Coronary artery (tissue), 2 donors: Measurements from ENCODE around the gene PLA2G4A.
"Not testable (repeated sequence)": the region's sequence is repeated elsewhere in the genome, so short reads cannot be mapped to it uniquely, and the experiment has no call there.

Experiments
- DNase-seq: peaks from one replicate; pipeline ENCODE4 v3.0.0-alpha.2; 2017; ENCODE audit warnings: low spot score
- H3K27ac ChIP-seq, 2 donors: fragments of 200-600 bp; sonication (generic); one replicate each; pipeline ENCODE4 v1.5.1; 2016 to 2019
- H3K4me3 ChIP-seq: fragments of 200-600 bp; sonication (generic); 2 replicates; pipeline ENCODE4 v1.5.1; 2016; ENCODE audit warnings: mild to moderate bottlenecking, moderate library complexity
- TF ChIP-seq, protein P1 (sequence below): fragments of 200-600 bp; sonication (generic); IDR thresholded peaks from one replicate; pipeline ENCODE4 v1.5.1; 2019; ENCODE audit warnings: antibody characterized with exemption

Gene PLA2G4A

DNA sequence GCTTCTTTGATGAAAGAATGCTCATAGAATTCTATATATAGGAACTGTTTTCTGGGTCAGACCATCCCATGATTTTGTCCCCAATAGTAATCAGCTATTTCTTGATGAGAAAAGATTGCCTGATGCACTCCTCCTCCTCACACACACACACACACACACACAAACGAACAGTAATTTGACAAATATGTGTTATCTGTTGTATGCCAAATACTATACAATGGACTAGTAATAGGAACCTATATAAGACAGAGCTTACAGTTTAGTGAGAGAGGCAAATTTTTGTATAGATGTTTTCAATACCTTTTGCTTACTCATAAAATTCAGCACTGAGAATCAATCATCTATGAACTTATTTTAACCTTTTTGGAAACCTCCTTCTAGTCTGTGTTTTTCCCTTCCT lies 76.8 kb downstream of the PLA2G4A start:
- TF ChIP-seq, protein P1, sequence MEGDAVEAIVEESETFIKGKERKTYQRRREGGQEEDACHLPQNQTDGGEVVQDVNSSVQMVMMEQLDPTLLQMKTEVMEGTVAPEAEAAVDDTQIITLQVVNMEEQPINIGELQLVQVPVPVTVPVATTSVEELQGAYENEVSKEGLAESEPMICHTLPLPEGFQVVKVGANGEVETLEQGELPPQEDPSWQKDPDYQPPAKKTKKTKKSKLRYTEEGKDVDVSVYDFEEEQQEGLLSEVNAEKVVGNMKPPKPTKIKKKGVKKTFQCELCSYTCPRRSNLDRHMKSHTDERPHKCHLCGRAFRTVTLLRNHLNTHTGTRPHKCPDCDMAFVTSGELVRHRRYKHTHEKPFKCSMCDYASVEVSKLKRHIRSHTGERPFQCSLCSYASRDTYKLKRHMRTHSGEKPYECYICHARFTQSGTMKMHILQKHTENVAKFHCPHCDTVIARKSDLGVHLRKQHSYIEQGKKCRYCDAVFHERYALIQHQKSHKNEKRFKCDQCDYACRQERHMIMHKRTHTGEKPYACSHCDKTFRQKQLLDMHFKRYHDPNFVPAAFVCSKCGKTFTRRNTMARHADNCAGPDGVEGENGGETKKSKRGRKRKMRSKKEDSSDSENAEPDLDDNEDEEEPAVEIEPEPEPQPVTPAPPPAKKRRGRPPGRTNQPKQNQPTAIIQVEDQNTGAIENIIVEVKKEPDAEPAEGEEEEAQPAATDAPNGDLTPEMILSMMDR, result no peak
- Histone ChIP-seq H3K4me3 (no peak overlapping the region), H3K27ac (no peak overlapping the region)
- DNase-seq, result no peak

DNA sequence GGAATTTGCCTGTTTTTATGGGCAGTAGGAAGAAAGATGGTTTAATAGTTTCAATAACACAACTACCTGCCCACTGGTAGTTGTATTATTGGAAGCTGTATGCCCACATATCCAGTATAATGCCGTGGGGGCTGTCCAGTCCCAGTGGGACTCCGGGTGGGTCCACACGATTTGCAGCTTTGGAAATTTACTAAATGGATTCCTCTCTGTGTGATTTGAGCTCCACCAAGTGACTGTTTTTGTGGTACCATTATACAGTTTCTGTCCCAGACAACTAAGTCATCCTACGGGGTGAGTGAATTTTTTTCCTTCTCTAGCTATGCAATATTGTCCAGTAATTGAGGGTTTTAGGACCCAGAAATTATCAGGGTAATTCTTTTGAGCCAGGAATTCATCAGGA lies 86.8 kb downstream of the PLA2G4A start:
- no peak for DNase-seq
- Histone ChIP-seq H3K27ac (no peak overlapping the region), H3K4me3 (no peak overlapping the region)
- TF ChIP-seq, protein P1, result no peak

DNA sequence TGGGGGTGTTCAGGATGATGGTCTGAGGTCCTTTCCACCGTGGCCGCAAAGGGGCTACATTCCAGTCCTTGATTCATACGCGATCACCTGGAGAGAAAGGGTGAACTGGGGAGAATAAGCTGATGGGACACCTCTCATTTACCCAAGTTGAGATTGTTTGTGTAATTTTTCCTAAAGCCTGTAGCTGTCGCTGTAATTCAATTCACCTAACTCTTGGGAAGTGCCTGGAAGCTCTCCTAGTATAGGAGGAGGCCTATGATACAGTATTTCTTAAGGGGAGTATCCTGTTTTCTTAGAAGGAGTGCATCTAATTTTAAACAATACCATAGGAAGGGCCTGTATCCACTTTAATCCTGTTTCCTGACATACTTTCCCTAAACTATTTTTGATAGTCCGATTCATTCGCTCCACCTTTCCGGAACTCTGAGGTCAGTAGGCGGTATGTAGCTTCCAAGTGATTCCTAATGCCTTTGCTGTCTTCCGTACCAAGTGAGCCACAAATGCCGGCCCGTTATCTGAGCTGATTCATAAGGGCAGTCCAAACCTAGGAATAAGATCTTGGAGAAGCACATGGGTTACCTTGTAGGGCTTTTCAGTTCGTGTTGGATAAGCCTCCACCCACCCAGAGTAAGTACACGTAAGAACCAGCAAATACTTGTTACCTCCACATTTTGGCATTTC lies 88.5 kb downstream of the PLA2G4A start:
- not testable (repeated sequence) for H3K4me3 ChIP-seq, DNase-seq, H3K27ac ChIP-seq

DNA sequence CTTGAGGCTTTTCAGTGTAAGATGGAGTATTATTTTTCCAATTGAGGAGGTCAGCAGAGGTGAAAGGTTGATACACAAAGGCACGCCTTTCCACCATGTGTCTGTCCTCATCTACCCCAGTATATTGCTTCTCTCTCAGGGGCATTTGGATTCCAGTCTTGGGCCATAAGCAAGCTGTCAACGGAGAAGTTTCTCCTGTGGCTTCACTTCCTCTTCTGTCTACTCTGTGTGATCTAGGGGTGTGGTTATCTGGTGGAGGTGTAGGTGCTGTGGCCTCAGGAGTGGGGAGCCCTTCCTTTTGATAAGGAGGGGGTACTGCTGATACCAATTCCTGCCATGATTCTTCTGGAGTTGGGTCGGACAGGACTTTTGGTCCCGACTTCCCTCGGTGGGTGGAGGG lies 92.6 kb downstream of the PLA2G4A start:
- not testable (repeated sequence) for H3K4me3 ChIP-seq, DNase-seq, H3K27ac ChIP-seq

DNA sequence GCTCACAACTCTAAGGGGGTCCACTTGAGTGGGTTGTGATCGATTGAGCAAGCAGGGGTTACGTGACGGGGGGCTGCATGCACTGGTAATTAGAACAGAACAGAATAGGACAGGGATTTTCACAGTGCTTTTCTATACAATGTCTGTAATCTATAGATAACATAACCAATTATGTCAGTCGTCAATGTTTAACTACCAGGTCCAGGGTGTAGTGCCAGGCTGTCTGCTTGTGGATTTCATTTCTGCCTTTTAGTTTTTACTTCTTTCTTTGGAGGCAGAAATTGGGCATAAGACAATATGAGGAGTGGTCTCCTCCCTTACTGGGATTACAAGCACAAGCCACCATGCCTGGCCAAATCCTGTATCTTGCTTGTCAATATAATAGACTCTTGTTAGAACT lies 94.1 kb downstream of the PLA2G4A start:
- not testable (repeated sequence) for H3K4me3 ChIP-seq, DNase-seq, H3K27ac ChIP-seq

DNA sequence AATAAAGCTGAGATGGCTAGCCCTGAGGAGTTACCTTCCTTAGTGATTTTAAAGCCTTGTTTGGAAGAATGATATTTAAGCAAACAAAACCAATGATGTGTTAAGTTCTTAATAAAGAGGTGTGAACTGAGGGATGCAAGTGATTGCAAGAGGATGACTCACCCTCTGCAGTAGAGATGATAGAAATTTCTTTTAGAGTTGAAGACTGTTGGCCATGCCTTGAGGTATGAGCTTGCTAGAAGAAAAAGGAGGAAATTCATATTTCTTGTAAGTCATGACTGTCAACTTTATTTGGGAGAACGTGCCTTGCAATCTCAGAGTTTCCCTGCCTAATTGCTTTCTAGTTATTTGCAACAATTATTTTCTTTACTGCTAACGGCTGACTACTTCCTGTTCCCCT lies 94.7 kb downstream of the PLA2G4A start:
- Histone ChIP-seq H3K4me3 (no peak overlapping the region), H3K27ac (no peak overlapping the region)
- no peak for DNase-seq
- TF ChIP-seq, protein P1, result no peak

DNA sequence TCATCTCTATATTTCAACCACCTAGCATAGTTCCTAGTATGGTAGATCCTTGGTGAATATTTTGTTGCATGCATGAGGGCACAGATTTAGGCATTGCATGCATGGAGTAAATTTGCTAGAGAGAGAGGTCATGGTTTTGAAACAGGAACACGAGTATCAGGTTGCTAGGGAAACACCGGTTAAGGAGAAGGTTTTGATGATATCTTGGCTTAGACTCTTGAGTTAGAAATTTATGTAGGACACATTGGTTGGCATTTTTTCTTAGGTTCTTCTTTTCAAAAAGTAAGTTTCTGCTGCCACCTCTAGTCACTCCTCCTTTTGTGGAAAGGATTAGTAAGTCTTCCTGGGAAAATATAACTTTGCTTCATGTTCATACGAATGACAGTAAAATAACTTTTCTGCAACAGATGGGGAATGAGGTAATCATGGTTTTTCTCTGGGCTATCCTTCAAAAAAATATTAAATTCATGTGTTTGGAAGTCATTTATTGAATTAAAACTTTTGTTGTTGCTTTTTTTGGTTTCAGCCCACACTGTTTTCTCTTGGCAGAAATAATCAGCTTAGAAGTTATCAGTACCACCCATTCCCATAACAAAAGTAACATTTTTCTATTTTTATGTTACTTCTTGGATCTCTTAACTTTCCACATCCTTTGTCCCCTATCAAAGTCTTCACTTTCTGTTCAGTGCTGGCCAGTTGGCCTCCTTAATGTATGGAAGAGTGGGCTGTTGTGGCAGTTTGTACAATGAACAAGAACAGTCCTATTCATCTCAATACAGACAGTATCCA lies 97.3 kb downstream of the PLA2G4A start:
- Histone ChIP-seq H3K27ac (peak overlapping the region; percentile 40 to 49), H3K4me3 (no peak overlapping the region)
- TF ChIP-seq, protein P1, result no peak
- no peak for DNase-seq

DNA sequence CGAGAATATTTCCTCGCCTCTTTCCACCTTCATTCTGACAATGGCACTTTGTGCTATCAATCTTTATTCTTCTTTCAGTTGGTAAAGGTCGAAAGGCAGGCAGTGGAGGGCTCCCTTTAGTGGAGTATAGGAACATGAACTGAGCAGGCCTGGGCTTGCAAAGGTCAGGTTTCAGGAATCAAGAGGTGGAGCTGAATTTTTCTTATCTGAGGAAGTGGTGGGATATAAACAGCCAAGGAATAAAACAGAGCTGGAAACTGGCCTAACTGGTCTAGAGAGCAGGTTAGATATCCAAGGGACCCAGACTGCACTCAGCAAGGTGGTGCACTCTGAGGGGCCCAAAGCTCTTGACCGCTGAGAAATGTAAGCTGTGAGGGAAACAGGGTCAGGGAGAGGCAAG lies 99.1 kb downstream of the PLA2G4A start:
- no peak overlapping the region for H3K27ac ChIP-seq
- DNase-seq, result no peak
- no peak overlapping the region for H3K4me3 ChIP-seq
- TF ChIP-seq, protein P1, result no peak
